ENCODE results near the gene OTOP3.

- TF ChIP-seq SPI1 (IDR thresholded peaks at IDR 0.05; ENCODE audit: low read depth, low read length) (no peak), TAF1 (IDR thresholded peaks at IDR 0.05; ENCODE audit: low read depth, low read length) (no peak)
Observed at GRCh38 chr17:74953134-74953687, 17.5 kb downstream of the OTOP3 start.
